OCI-LY3 (cell line): ENCODE data around the gene NEDD4L.
A peak's percentile ranks its signal among the peaks of the same experiment; 100 is the strongest.

Experiments used
- H2AFZ ChIP-seq: fragments of 200-600, 300-600 bp; shearing (Covaris generic); 2 replicates; pipeline ENCODE4 v1.6.0; 2014; ENCODE audit warnings: antibody characterized with exemption, low read depth, low read length
- H3K27ac ChIP-seq: fragments of 200-600, 300-600 bp; sonication (generic); 2 replicates; pipeline ENCODE4 v1.5.1; 2014; ENCODE audit warnings: mild to moderate bottlenecking, low read length, moderate library complexity, mixed read lengths
- H3K27me3 ChIP-seq: fragments of 200-600, 300-600 bp; sonication (generic); 2 replicates; pipeline ENCODE4 v1.6.1; 2014; ENCODE audit warnings: low read depth, low read length, mixed read lengths
- H3K36me3 ChIP-seq: fragments of 200-600, 300-600 bp; sonication (generic); replicated peaks from 2 replicates; pipeline ENCODE3; 2014; ENCODE audit warnings: low read depth, low read length, mixed read lengths
- H3K4me1 ChIP-seq: fragments of 300-600, 200-600 bp; sonication (generic); 2 replicates; pipeline ENCODE4 v1.6.1; 2014; ENCODE audit warnings: low read length, mixed read lengths
- H3K4me2 ChIP-seq: fragments of 200-600, 300-600 bp; sonication (generic); 2 replicates; pipeline ENCODE4 v1.6.1; 2014; ENCODE audit warnings: low read length, mixed read lengths
- H3K4me3 ChIP-seq: fragments of 300-600, 200-600 bp; sonication (generic); 2 replicates; pipeline ENCODE4 v1.5.1; 2014; ENCODE audit warnings: antibody characterized with exemption, mild to moderate bottlenecking, low read length, moderate library complexity
- H3K79me2 ChIP-seq: fragments of 300-600, 200-600 bp; shearing (Covaris generic); 2 replicates; pipeline ENCODE4 v1.6.1; 2014; ENCODE audit warnings: mild to moderate bottlenecking, low read length, mixed read lengths
- H3K9ac ChIP-seq: fragments of 300-600, 200-600 bp; shearing (Covaris generic); 2 replicates; pipeline ENCODE4 v1.6.0; 2014; ENCODE audit warnings: mild to moderate bottlenecking, low read length, moderate library complexity
- H3K9me3 ChIP-seq: fragments of 200-600, 300-600 bp; shearing (Covaris generic); 2 replicates; pipeline ENCODE4 v1.6.1; 2014; ENCODE audit warnings: low read length, mixed read lengths; ENCODE audit not compliant: insufficient read depth
- H4K20me1 ChIP-seq: fragments of 200-600, 300-600 bp; sonication (generic); 2 replicates; pipeline ENCODE4 v1.6.1; 2016; ENCODE audit warnings: low read length, mixed read lengths; ENCODE audit not compliant: insufficient read depth
- CTCF ChIP-seq: fragments of 200-600, 300-600 bp; sonication (generic); IDR thresholded peaks from 2 replicates; pipeline ENCODE4 v1.5.1; 2014; ENCODE audit warnings: antibody characterized with exemption, low read length, low read depth
- EZH2phosphoT487 ChIP-seq: fragments of 200-600 bp; shearing (Covaris generic); IDR thresholded peaks from 2 replicates; pipeline ENCODE4 v1.6.1; 2018; ENCODE audit warnings: antibody characterized with exemption, mixed run types, low read depth

The NEDD4L gene

GRCh38 chr18:58227361-58227930, 183.4 kb downstream of the NEDD4L start:
- Histone ChIP-seq H3K4me3 (no peak overlapping the region), H3K9ac (peak overlapping the region; percentile 63; the same call in 1 of the 2 replicates), H4K20me1 (peaks cover 16% of the 10 kb centered on the region), H2AFZ (no peak overlapping the region), H3K27ac (no peak overlapping the region), H3K4me1 (peaks cover 92% of the 10 kb centered on the region), H3K79me2 (peaks cover 98% of the 10 kb centered on the region), H3K9me3 (no peaks in the 10 kb centered on the region), H3K27me3 (no peaks in the 10 kb centered on the region), H3K36me3 (peaks cover 28% of the 10 kb centered on the region), H3K4me2 (peak overlapping the region; percentile 85)
- no peak for TF ChIP-seq CTCF
- TF ChIP-seq EZH2phosphoT487: no peak

- Histone ChIP-seq H3K9ac (no peak overlapping the region), H3K36me3 (peaks cover 33% of the 10 kb centered on the region), H3K9me3 (no peaks in the 10 kb centered on the region), H2AFZ (no peak overlapping the region), H3K4me3 (no peak overlapping the region), H3K27me3 (no peaks in the 10 kb centered on the region), H3K4me1 (peaks cover 89% of the 10 kb centered on the region), H3K79me2 (peaks cover 98% of the 10 kb centered on the region), H4K20me1 (peaks cover 21% of the 10 kb centered on the region), H3K4me2 (peak overlapping the region; percentile 85), H3K27ac (no peak overlapping the region)
- TF ChIP-seq CTCF (no peak), EZH2phosphoT487 (no peak)
Measured at GRCh38 chr18:58228176-58228575, 184.2 kb downstream of the NEDD4L start.

- peak overlapping the region; percentile 85 for H3K4me2 ChIP-seq
- H3K27me3 ChIP-seq: no peaks in the 10 kb centered on the region
- H3K79me2 ChIP-seq: peaks cover 98% of the 10 kb centered on the region
- peak overlapping the region; percentile 68 for H3K4me3 ChIP-seq
- TF ChIP-seq EZH2phosphoT487 (no peak), CTCF (no peak)
- H3K36me3 ChIP-seq: peaks cover 36% of the 10 kb centered on the region
- H3K27ac ChIP-seq: peak overlapping the region; percentile 88; the same call in 1 of the 2 replicates
- no peak overlapping the region for H2AFZ ChIP-seq
- no peaks in the 10 kb centered on the region for H3K9me3 ChIP-seq
- H3K4me1 ChIP-seq: peaks cover 83% of the 10 kb centered on the region
- H4K20me1 ChIP-seq: peaks cover 26% of the 10 kb centered on the region
- H3K9ac ChIP-seq: peak overlapping the region; percentile 71; the same call in 1 of the 2 replicates
Measured at GRCh38 chr18:58228762-58229161, 184.7 kb downstream of the NEDD4L start.

- Histone ChIP-seq H3K27ac (peak overlapping the region; percentile 88), H3K79me2 (peaks cover 96% of the 10 kb centered on the region), H3K9me3 (no peaks in the 10 kb centered on the region), H3K27me3 (no peaks in the 10 kb centered on the region), H3K4me2 (peak overlapping the region; percentile 85), H3K4me1 (peaks cover 79% of the 10 kb centered on the region), H2AFZ (no peak overlapping the region), H4K20me1 (peaks cover 28% of the 10 kb centered on the region), H3K36me3 (peaks cover 32% of the 10 kb centered on the region), H3K4me3 (peak overlapping the region; percentile 68), H3K9ac (peak overlapping the region; percentile 71)
- TF ChIP-seq EZH2phosphoT487 (no peak), CTCF (no peak)
Measured at GRCh38 chr18:58229162-58229561, 185.1 kb downstream of the NEDD4L start.
